ENCODE measurements around the gene PPP1R18.
A peak's percentile ranks its signal among the peaks of the same experiment; 100 is the strongest.

The PPP1R18 gene

GRCh38 chr6:30651143-30651542, 35.3 kb downstream of the PPP1R18 start:
- intact Hi-C loops (cut with DNase I; ENCODE audit: low total_unique reads), result no loop called here
- H3K9me3 ChIP-seq, result no peaks in the 10 kb centered on the region
- peaks cover 4 to 19% (median 11%) of the 10 kb centered on the region in 4 donors for H3K4me1 ChIP-seq
- H3K4me3 ChIP-seq, result no peak overlapping the region
- no peaks in the 10 kb centered on the region for H3K27me3 ChIP-seq
- H3K36me3 ChIP-seq, result peaks cover 47 to 67% (median 53%) of the 10 kb centered on the region in 3 donors
- DNase-seq, result no peak
- no peak overlapping the region for H3K27ac ChIP-seq
- no peak for TF ChIP-seq CTCF (IDR thresholded peaks at IDR 0.05)

- Histone ChIP-seq H3K9me3 (no peaks in the 10 kb centered on the region), H3K27me3 (no peaks in the 10 kb centered on the region), H3K27ac (peak overlapping the region; percentile 91 to 99), H3K4me3 (peak overlapping the region; percentile 82 to 100), H3K4me1 (peaks cover 4 to 21% (median 11%) of the 10 kb centered on the region in 4 donors), H3K36me3 (peaks cover 10 to 63% (median 23%) of the 10 kb centered on the region in 3 donors)
- DNase-seq, result peak; percentile 52 to 86
- intact Hi-C loops (cut with DNase I; ENCODE audit: low total_unique reads), result no loop called here
- no peak for TF ChIP-seq CTCF (IDR thresholded peaks at IDR 0.05)
Observed at GRCh38 chr6:30647242-30648116, 39.0 kb downstream of the PPP1R18 start.

GRCh38 chr6:30646450-30647241, 39.8 kb downstream of the PPP1R18 start, which contains the start of gene C6orf136:
Gene C6orf136, plus strand, starts transcription at chr6:30647133. Its CDS starts 99 bp downstream, at chr6:30647232.
- peak within 1 kb of the TSS; percentile 91 to 99 for H3K27ac ChIP-seq
- H3K9me3 ChIP-seq, result no peaks in the 10 kb centered on the region
- H3K4me3 ChIP-seq, result peak within 1 kb of the TSS; percentile 82 to 100
- H3K36me3 ChIP-seq, result peaks cover 4 to 63% (median 22%) of the 10 kb centered on the region in 3 donors
- intact Hi-C loops (cut with DNase I; ENCODE audit: low total_unique reads), result no loop called here
- no peaks in the 10 kb centered on the region for H3K27me3 ChIP-seq
- H3K4me1 ChIP-seq, result peaks cover 4 to 21% (median 11%) of the 10 kb centered on the region in 4 donors
- no peak for TF ChIP-seq CTCF (IDR thresholded peaks at IDR 0.05)
- DNase-seq, result peak; percentile 87 to 94

- DNase-seq, result no peak
- H3K4me3 ChIP-seq, result no peak overlapping the region
- no peaks in the 10 kb centered on the region for H3K9me3 ChIP-seq
- peaks cover 4 to 21% (median 11%) of the 10 kb centered on the region in 4 donors for H3K4me1 ChIP-seq
- peaks cover 0 to 63% (median 15%) of the 10 kb centered on the region in 3 donors for H3K36me3 ChIP-seq
- no peak for TF ChIP-seq CTCF (IDR thresholded peaks at IDR 0.05)
- intact Hi-C loops (cut with DNase I; ENCODE audit: low total_unique reads), result no loop called here
- no peaks in the 10 kb centered on the region for H3K27me3 ChIP-seq
- H3K27ac ChIP-seq, result no peak overlapping the region
Observed at GRCh38 chr6:30645989-30646388, 40.5 kb downstream of the PPP1R18 start.

- intact Hi-C loops (cut with DNase I; ENCODE audit: low total_unique reads), result no loop called here
- Histone ChIP-seq H3K9me3 (no peaks in the 10 kb centered on the region), H3K27ac (no peak overlapping the region), H3K4me1 (peaks cover 4 to 21% (median 11%) of the 10 kb centered on the region in 4 donors), H3K27me3 (no peaks in the 10 kb centered on the region), H3K36me3 (peaks cover 0 to 63% (median 13%) of the 10 kb centered on the region in 3 donors), H3K4me3 (no peak overlapping the region)
- DNase-seq, result no peak
- TF ChIP-seq CTCF (IDR thresholded peaks at IDR 0.05), result no peak
Observed at GRCh38 chr6:30644769-30645168, 41.7 kb downstream of the PPP1R18 start.

Measured in tibial artery (tissue), 4 donors.